ENCODE results near the gene PLD5. TPM values are rescaled to one million over a fixed set of nuclear protein-coding genes. Genes with fewer than 3 reads are reported as not detected.

Gene PLD5
- polyA plus RNA-seq, 3 donors, result not detected

- no peaks in the 10 kb centered on the region for H3K4me1 ChIP-seq (ENCODE audit: control insufficient read depth in 1 of 2, insufficient read depth in 2 of 2, low read length in 2 of 2)
- WGBS (ENCODE audit: insufficient coverage), result no CpG with 5 or more reads among the region's 8 CpGs
- H3K27ac ChIP-seq (ENCODE audit: low read depth in 1 of 2, low read length in 2 of 2), result no peak overlapping the region
- H4K20me1 ChIP-seq (ENCODE audit: insufficient read depth, low read length), result no peaks in the 10 kb centered on the region
- H3K4me2 ChIP-seq (replicated peaks; ENCODE audit: extremely low read depth, low read length, poor library complexity, severe bottlenecking), result no peak overlapping the region
- H3K79me2 ChIP-seq (ENCODE audit: insufficient read depth, low read length), result no peaks in the 10 kb centered on the region
- H3K27me3 ChIP-seq (ENCODE audit: control insufficient read depth in 2 of 2, insufficient read depth in 2 of 2, low read length in 2 of 2), result no peaks in the 10 kb centered on the region
- Mint-ChIP-seq H3K4me3 (no peak overlapping the region), H3K4me1 (no peaks in the 10 kb centered on the region), H3K36me3 (no peaks in the 10 kb centered on the region), H3K9me3 (peaks cover 0 to 13% (median 5%) of the 10 kb centered on the region in 7 donors), H3K27me3 (ENCODE audit: low read depth in 3 of 3) (peaks cover 0 to 3% (median 0%) of the 10 kb centered on the region in 3 donors), H3K27ac (no peak overlapping the region)
- no peaks in the 10 kb centered on the region for H3K36me3 ChIP-seq (replicated peaks in 1 of 2; ENCODE audit: control insufficient read depth in 1 of 2, insufficient read depth in 2 of 2, low read length in 2 of 2)
- no peak for DNase-seq
- no peak overlapping the region for H3K9ac ChIP-seq (ENCODE audit: insufficient read depth, low read length, poor library complexity, severe bottlenecking)
- TF ChIP-seq, protein P1, sequence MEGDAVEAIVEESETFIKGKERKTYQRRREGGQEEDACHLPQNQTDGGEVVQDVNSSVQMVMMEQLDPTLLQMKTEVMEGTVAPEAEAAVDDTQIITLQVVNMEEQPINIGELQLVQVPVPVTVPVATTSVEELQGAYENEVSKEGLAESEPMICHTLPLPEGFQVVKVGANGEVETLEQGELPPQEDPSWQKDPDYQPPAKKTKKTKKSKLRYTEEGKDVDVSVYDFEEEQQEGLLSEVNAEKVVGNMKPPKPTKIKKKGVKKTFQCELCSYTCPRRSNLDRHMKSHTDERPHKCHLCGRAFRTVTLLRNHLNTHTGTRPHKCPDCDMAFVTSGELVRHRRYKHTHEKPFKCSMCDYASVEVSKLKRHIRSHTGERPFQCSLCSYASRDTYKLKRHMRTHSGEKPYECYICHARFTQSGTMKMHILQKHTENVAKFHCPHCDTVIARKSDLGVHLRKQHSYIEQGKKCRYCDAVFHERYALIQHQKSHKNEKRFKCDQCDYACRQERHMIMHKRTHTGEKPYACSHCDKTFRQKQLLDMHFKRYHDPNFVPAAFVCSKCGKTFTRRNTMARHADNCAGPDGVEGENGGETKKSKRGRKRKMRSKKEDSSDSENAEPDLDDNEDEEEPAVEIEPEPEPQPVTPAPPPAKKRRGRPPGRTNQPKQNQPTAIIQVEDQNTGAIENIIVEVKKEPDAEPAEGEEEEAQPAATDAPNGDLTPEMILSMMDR (IDR thresholded peaks at IDR 0.05), result no peak
- no peak overlapping the region for H2AFZ ChIP-seq (ENCODE audit: insufficient read depth, low read depth, low read length, poor library complexity, severe bottlenecking)
- no peak overlapping the region for H3K4me3 ChIP-seq (replicated peaks in 1 of 3; ENCODE audit: low read depth in 2 of 3, low read length in 3 of 3)
- intact Hi-C loops (cut with micrococcal nuclease), result no loop called here
- H3K9me3 ChIP-seq (replicated peaks in 1 of 2; ENCODE audit: control insufficient read depth in 1 of 2, insufficient read depth in 1 of 2, low read length in 2 of 2), result no peaks in the 10 kb centered on the region
These were observed 345.4 kb downstream of the PLD5 start for GRCh38 chr1:242178924-242179708.

DNA sequence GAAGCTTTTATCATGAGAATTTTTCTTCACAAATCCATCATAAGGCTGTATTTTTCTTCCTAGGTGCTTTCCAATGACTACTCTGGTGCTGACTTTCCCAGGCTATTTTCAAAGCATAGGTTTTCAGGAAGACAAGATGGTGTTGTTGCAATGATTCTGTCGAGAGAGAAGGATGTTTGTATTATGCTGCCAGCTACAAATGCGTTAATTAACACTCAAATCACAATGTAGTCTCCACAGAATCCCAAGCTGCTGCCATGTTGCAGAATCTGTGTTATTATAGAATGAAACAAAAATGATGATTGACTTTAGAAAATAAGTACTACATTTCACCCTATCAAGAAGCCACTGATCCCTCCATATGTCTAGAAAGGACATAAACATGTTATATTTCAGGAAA is 346.1 kb downstream of the PLD5 start:
- no peak overlapping the region for H3K27ac Mint-ChIP-seq
- no peak for DNase-seq
- H2AFZ ChIP-seq (ENCODE audit: insufficient read depth, low read depth, low read length, poor library complexity, severe bottlenecking), result no peak overlapping the region
- no peaks in the 10 kb centered on the region for H3K4me1 Mint-ChIP-seq
- no peak overlapping the region for H3K4me3 Mint-ChIP-seq
- TF ChIP-seq, protein P1 (IDR thresholded peaks at IDR 0.05), result no peak
- H3K4me1 ChIP-seq (ENCODE audit: control insufficient read depth in 1 of 2, insufficient read depth in 2 of 2, low read length in 2 of 2), result no peaks in the 10 kb centered on the region
- no CpG with 5 or more reads among the region's 2 CpGs for WGBS (ENCODE audit: insufficient coverage)
- no peak overlapping the region for H3K9ac ChIP-seq (ENCODE audit: insufficient read depth, low read length, poor library complexity, severe bottlenecking)
- no peaks in the 10 kb centered on the region for H3K27me3 ChIP-seq (ENCODE audit: control insufficient read depth in 2 of 2, insufficient read depth in 2 of 2, low read length in 2 of 2)
- no peaks in the 10 kb centered on the region for H3K79me2 ChIP-seq (ENCODE audit: insufficient read depth, low read length)
- H3K27ac ChIP-seq (ENCODE audit: low read depth in 1 of 2, low read length in 2 of 2), result no peak overlapping the region
- no peak overlapping the region for H3K4me3 ChIP-seq (replicated peaks in 1 of 3; ENCODE audit: low read depth in 2 of 3, low read length in 3 of 3)
- H3K4me2 ChIP-seq (replicated peaks; ENCODE audit: extremely low read depth, low read length, poor library complexity, severe bottlenecking), result no peak overlapping the region
- no peaks in the 10 kb centered on the region for H3K36me3 Mint-ChIP-seq
- H4K20me1 ChIP-seq (ENCODE audit: insufficient read depth, low read length), result no peaks in the 10 kb centered on the region
- H3K9me3 ChIP-seq (replicated peaks in 1 of 2; ENCODE audit: control insufficient read depth in 1 of 2, insufficient read depth in 1 of 2, low read length in 2 of 2), result no peaks in the 10 kb centered on the region
- peaks cover 0 to 3% (median 0%) of the 10 kb centered on the region in 3 donors for H3K27me3 Mint-ChIP-seq (ENCODE audit: low read depth in 3 of 3)
- H3K9me3 Mint-ChIP-seq, result peaks cover 0 to 15% (median 3%) of the 10 kb centered on the region in 7 donors
- intact Hi-C loops (cut with micrococcal nuclease), result no loop called here
- H3K36me3 ChIP-seq (replicated peaks in 1 of 2; ENCODE audit: control insufficient read depth in 1 of 2, insufficient read depth in 2 of 2, low read length in 2 of 2), result no peaks in the 10 kb centered on the region
